CD4-positive, alpha-beta memory T cell (primary cell): ENCODE results near the gene FBXL16. TPM values are rescaled to one million over a fixed set of nuclear protein-coding genes. Genes with fewer than 3 reads are reported as not detected.

Experiments
- CTCF ChIA-PET: fragments of 350-600 bp; sonication (Branson Sonifier 250); formaldehyde crosslinking; loops from one replicate; lab custom pipeline; 2021; ENCODE audit warnings: inconsistent platforms; ENCODE audit not compliant: partially characterized antibody; lab: Charles Lee
- POLR2A ChIA-PET: fragments of 350-600 bp; sonication (Branson Sonifier 250); formaldehyde crosslinking; loops from one replicate; lab custom pipeline; 2021; ENCODE audit not compliant: partially characterized antibody; lab: Charles Lee
- DNase-seq, 5 donors: peaks; one replicate each; pipeline versions ENCODE4 v3.0.0 to v3.0.0-alpha.2; 2020 to 2022; ENCODE audit warnings: mixed read lengths in 1 of 5
- H3K27ac ChIP-seq: one replicate; pipeline ENCODE4 v1.7.0; 2013; ENCODE audit warnings: low read depth, low read length
- H3K27me3 ChIP-seq: 2 replicates; pipeline ENCODE4 v1.7.0; 2013; ENCODE audit warnings: mild to moderate bottlenecking, low read length, moderate library complexity; ENCODE audit not compliant: insufficient read depth
- H3K36me3 ChIP-seq: 2 replicates; pipeline ENCODE4 v1.7.0; 2013; ENCODE audit warnings: mild to moderate bottlenecking, low read length, moderate library complexity; ENCODE audit not compliant: insufficient read depth
- H3K4me1 ChIP-seq: 2 replicates; pipeline ENCODE4 v1.7.0; 2013; ENCODE audit warnings: mild to moderate bottlenecking, low read length, moderate library complexity; ENCODE audit not compliant: insufficient read depth
- H3K4me3 ChIP-seq, 2 donors: one replicate each; pipeline ENCODE4 v1.7.0; 2013; ENCODE audit warnings: low read length in 2 of 2, mild to moderate bottlenecking in 1 of 2
- H3K9me3 ChIP-seq, 2 donors: one replicate each; pipeline ENCODE4 v1.7.0; 2013; ENCODE audit warnings: low read length in 2 of 2, control low read depth in 1 of 2; ENCODE audit not compliant: control insufficient read depth in 1 of 2
- H3K27ac Mint-ChIP-seq, 7 donors: one replicate each; pipeline ENCODE4 v1.8.0; 2020 to 2021; ENCODE audit warnings: mixed read lengths in 7 of 7, mild to moderate bottlenecking in 6 of 7, inconsistent platforms in 3 of 7, moderate library complexity in 3 of 7
- H3K27me3 Mint-ChIP-seq, 2 donors: one replicate each; pipeline ENCODE4 v1.8.0; 2020 to 2021; ENCODE audit warnings: mixed read lengths in 2 of 2
- H3K36me3 Mint-ChIP-seq, 2 donors: one replicate each; pipeline ENCODE4 v1.8.0; 2020 to 2021; ENCODE audit warnings: mixed read lengths in 2 of 2, inconsistent platforms in 1 of 2, mild to moderate bottlenecking in 1 of 2
- H3K4me1 Mint-ChIP-seq, 4 donors: one replicate each; pipeline ENCODE4 v1.8.0; 2020 to 2021; ENCODE audit warnings: mixed read lengths in 4 of 4, mild to moderate bottlenecking in 1 of 4
- H3K4me3 Mint-ChIP-seq, 8 donors: one replicate each; pipeline ENCODE4 v1.8.0; 2020 to 2021; ENCODE audit warnings: mixed read lengths in 8 of 8, mild to moderate bottlenecking in 7 of 8, moderate library complexity in 6 of 8, inconsistent platforms in 3 of 8
- H3K9me3 Mint-ChIP-seq, 8 donors: one replicate each; pipeline ENCODE4 v1.8.0; 2020 to 2021; ENCODE audit warnings: mixed read lengths in 8 of 8, mild to moderate bottlenecking in 5 of 8, inconsistent platforms in 3 of 8, moderate library complexity in 1 of 8
- intact Hi-C: fragments of 100-400 bp; cut with micrococcal nuclease; formaldehyde crosslinking; loops from one replicate; pipeline ENCODE4 v1.15.1; 2023
- polyA plus RNA-seq, 2 donors: library from polyadenylated mRNA; unstranded; fragments of 300-500 nt; fragmentation: Illumina TruSeq; gene quantifications; one replicate each; pipeline ENCODE4 v1.2.3, GENCODE V29; 2021
- total RNA-seq, 2 experiments: library from RNA; stranded (reverse); gene quantifications; one replicate each; pipeline ENCODE4 v1.2.3, GENCODE V29; 2021

Gene FBXL16
- total and polyA plus RNA-seq, 4 experiments from 2014 or later, result 9.3 to 59.5 (median 48.5) TPM

DNA sequence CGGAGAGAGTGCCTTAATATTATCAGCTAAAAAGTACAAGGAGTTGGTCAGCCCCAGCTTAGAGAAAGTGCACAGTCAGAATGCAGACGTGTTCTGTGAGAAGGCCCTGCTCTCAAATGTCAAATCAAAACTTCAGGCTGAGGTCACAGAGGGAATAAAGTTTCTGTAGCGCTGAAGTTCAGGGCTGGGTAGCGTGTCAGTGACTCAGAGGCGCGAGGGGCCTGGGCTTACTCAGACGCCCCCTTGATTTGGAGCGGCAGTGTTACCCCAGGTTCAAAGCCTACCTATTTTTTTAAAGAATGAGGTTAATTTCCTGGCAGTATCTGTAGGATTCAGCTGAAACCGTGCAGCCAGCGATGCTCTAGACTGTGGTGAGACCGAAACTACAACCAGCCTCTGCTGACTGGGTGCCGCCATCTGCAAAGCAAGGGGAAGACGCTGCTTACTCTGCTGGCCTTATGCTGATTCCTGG, 30.4 kb upstream of the FBXL16 start:
- Mint-ChIP-seq H3K4me3 (no peak overlapping the region), H3K9me3 (no peaks in the 10 kb centered on the region), H3K27me3 (no peaks in the 10 kb centered on the region), H3K36me3 (peaks cover 3 to 21% of the 10 kb centered on the region in 2 donors), H3K27ac (peak overlapping the region in 1 of 7 donors; percentile 17), H3K4me1 (peaks cover 0 to 15% (median 1%) of the 10 kb centered on the region in 4 donors)
- no peak overlapping the region for H3K4me3 ChIP-seq
- H3K36me3 ChIP-seq, result peaks cover 38% of the 10 kb centered on the region
- ChIA-PET POLR2A (interaction anchor here (0.6 to 3.5 kb wide), 7 partner anchors 8 to 51 kb away, joined by 3 to 15 read pairs (median 5); partner anchors contain the start of genes CCDC78 and HAGHL), CTCF (interaction anchor here (1.1 to 2.1 kb wide), 4 partner anchors 16 to 26 kb away, joined by 3 to 14 read pairs (median 5); no protein-coding TSS in a partner anchor)
- peaks cover 10% of the 10 kb centered on the region for H3K4me1 ChIP-seq
- intact Hi-C loops, result no loop called here
- no peaks in the 10 kb centered on the region for H3K27me3 ChIP-seq
- H3K27ac ChIP-seq, result no peak overlapping the region
- H3K9me3 ChIP-seq, result no peaks in the 10 kb centered on the region
- DNase-seq, result no peak

DNA sequence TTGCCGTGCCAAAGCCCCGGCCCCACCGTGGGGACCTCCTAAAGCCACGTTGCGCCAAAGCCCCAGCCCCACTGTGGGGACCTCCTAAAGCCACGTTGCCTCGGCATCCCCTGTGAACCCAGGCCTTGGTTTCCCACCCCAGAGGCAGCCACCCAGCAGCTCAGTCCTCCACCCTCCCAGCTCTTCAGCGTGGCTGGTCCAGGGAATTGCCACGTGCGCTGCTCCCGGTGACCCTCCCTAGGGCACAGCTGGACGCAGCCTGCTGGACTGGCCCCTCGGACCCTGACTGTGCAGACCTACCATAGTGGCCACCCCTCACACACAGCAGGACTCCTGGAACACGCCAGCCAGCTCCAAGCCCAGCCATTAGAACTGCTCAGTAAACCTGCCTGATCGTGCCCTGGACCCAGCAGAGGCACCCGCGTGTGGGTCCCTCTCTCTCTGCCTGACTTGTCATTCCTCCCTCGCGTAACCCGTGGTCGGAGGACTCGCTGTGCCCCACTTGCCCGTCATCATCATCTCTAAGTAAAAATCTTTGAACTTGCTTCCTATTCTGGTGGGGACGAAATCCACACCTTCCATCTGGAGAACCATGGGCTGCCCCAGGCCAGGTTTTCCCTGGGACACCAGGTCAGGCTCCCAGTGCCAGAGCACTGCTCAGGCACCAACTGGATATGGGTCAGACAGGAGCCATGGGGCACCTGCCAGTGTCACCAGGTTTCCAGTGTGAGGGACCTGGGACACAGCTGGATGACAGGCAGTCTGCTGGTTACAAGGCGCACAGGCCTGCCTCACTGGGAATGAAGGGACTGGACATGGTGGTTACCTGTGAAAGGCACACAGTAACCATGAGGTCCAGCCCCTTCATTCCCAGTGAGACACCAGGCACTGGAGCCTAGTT, 29.6 kb upstream of the FBXL16 start:
- intact Hi-C loops, result no loop called here
- POLR2A ChIA-PET, result interaction anchor here (0.8 to 3.5 kb wide), 6 partner anchors 7 to 52 kb away, joined by 3 to 15 read pairs (median 4); partner anchors contain the start of genes CCDC78 and HAGHL
- H3K9me3 Mint-ChIP-seq, result no peaks in the 10 kb centered on the region

DNA sequence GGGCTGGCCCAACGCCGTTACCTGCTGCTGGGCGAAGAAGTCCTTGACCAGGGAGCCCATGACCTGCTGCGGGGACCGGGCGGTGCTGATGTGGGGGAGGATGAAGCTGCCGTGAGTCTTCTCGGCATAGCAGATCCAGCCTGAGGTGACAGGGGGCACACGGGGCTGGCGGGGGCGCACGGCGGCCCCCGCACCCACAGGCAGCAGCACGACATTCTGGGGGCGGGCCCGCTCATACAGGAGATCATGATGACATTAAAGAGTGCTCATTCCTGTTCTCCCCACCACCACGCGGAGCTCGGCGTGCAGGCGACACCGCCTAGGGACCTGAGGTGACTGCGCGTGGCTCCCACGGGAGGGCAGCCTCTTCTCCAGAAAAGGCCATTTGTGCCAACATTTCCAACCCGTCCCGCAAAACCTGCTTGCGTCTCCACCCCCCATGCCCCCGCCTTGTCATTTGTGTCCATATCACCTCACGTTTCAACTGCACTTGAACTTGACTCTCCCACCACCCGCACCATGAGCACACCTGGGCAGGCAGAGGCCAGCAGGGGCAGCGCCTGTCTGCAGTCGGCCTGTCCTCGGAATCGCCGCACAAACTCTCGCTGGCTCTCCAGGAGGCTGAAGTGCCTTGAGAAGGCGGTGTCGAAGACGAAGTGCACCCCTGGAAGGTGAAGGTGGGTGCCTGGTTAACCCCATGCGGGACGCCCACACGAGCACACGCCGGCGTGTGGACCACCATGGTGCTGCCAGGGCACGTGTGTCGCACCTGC, 28.8 kb upstream of the FBXL16 start:
- POLR2A ChIA-PET, result no interaction called here
- H3K27me3 Mint-ChIP-seq, result no peaks in the 10 kb centered on the region
- Histone ChIP-seq H3K27me3 (no peaks in the 10 kb centered on the region), H3K36me3 (peaks cover 38% of the 10 kb centered on the region), H3K4me1 (no peaks in the 10 kb centered on the region), H3K27ac (no peak overlapping the region), H3K9me3 (no peaks in the 10 kb centered on the region), H3K4me3 (no peak overlapping the region)
- peaks cover 3 to 21% of the 10 kb centered on the region in 2 donors for H3K36me3 Mint-ChIP-seq
- no peak overlapping the region for H3K27ac Mint-ChIP-seq
- no peak for DNase-seq
- peaks cover 0 to 7% (median 0%) of the 10 kb centered on the region in 4 donors for H3K4me1 Mint-ChIP-seq
- CTCF ChIA-PET, result interaction anchor here (2.0 kb wide), 1 partner anchor 10 kb away, joined by 5 read pairs; no protein-coding TSS in a partner anchor
- intact Hi-C loops, result no loop called here
- no peak overlapping the region for H3K4me3 Mint-ChIP-seq
- no peaks in the 10 kb centered on the region for H3K9me3 Mint-ChIP-seq

More for the DNA sequence above, 29.6 kb upstream of the FBXL16 start:
- CTCF ChIA-PET, result interaction anchor here (2.0 to 2.1 kb wide), 2 partner anchors 19 to 22 kb away, joined by 7 to 14 read pairs; no protein-coding TSS in a partner anchor
- Histone ChIP-seq H3K4me3 (no peak overlapping the region), H3K9me3 (no peaks in the 10 kb centered on the region), H3K4me1 (peaks cover 8% of the 10 kb centered on the region), H3K27ac (no peak overlapping the region), H3K36me3 (peaks cover 38% of the 10 kb centered on the region), H3K27me3 (no peaks in the 10 kb centered on the region)
- H3K4me3 Mint-ChIP-seq, result no peak overlapping the region
- peaks cover 3 to 21% of the 10 kb centered on the region in 2 donors for H3K36me3 Mint-ChIP-seq
- H3K27me3 Mint-ChIP-seq, result no peaks in the 10 kb centered on the region
- H3K27ac Mint-ChIP-seq, result peak overlapping the region in 1 of 7 donors; percentile 50
- no peak for DNase-seq
- H3K4me1 Mint-ChIP-seq, result peaks cover 0 to 15% (median 1%) of the 10 kb centered on the region in 4 donors

DNA sequence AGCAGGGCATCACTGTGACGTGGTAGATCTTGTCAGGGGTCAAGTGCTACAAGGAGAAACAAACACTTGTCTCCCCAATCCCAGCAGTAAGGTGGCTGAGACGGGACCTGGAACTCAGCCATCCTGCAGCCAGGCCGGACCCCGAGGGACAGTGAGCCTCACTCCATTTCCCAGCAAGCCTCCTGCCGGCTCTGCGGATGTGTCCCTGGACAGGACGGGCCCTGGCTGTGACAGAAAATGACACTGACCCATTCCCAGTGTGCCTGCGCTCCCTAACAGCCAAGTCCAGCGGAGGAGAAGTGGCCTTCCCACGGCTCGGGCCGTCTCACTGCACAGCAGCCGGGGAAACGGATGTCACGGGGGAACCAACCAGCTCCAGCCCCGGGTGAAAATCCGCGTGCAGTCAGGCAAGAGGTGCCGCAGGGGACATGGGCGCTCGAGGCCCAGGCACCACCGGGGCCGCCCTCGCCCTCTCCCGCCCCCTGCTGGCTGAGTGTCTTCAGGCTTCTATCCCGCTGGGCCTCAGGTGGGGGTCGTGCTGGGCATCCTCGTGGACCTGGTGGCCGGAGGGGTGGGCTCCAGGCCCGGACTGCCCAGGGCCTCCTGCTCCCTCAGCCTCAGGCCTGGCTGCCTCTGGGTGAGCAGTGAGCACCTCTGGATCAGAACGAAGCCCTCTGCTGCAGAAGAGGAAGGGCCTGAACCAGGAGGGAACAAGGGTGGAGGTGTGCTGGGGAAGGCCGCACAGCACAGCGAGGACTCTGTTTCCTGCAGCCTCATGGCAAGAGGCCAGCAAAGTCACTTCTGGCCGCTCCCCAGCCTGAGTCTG, 28.0 kb upstream of the FBXL16 start:
- no peak overlapping the region for H3K27ac ChIP-seq
- no peak overlapping the region for H3K4me3 ChIP-seq
- H3K36me3 ChIP-seq, result peaks cover 38% of the 10 kb centered on the region
- Mint-ChIP-seq H3K4me1 (peaks cover 0 to 4% (median 0%) of the 10 kb centered on the region in 4 donors), H3K4me3 (no peak overlapping the region), H3K27ac (no peak overlapping the region), H3K27me3 (no peaks in the 10 kb centered on the region), H3K9me3 (no peaks in the 10 kb centered on the region), H3K36me3 (peaks cover 3 to 21% of the 10 kb centered on the region in 2 donors)
- ChIA-PET CTCF (interaction anchor here (0.7 to 2.4 kb wide), 5 partner anchors 11 to 65 kb away, joined by 3 to 14 read pairs (median 4); partner anchors contain the start of genes ANTKMT and RHOT2), POLR2A (interaction anchor here (5.8 kb wide), 1 partner anchor 13 kb away, joined by 32 read pairs; the partner anchor contains the start of gene ANTKMT)
- no peaks in the 10 kb centered on the region for H3K4me1 ChIP-seq
- no peaks in the 10 kb centered on the region for H3K27me3 ChIP-seq
- intact Hi-C loops, result no loop called here
- no peak for DNase-seq
- H3K9me3 ChIP-seq, result no peaks in the 10 kb centered on the region

DNA sequence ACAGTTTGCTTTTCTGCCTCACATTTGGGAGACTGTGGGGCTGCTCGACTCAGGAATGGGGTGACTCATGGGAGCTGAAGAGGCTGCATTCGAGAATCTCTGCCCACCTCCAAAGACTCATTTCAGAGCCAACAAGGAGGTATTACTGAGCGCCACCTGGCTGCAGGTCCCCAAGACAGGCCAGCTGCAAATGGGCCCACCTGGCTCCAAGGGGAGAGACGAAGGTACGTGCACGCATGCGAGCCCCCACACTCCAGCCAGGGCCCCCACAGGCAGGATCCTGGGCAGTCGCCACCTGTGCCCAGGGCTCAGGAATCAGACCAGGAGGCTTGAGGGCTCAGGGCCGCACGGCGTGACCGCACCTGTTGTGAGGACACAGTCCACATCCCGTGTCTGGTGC, 27.3 kb upstream of the FBXL16 start:
- POLR2A ChIA-PET, result interaction anchor here (5.8 kb wide), 1 partner anchor 12 kb away, joined by 32 read pairs; the partner anchor contains the start of gene ANTKMT
- H3K27me3 ChIP-seq, result no peaks in the 10 kb centered on the region
- Mint-ChIP-seq H3K36me3 (peaks cover 3 to 19% of the 10 kb centered on the region in 2 donors), H3K4me3 (no peak overlapping the region), H3K9me3 (no peaks in the 10 kb centered on the region), H3K4me1 (peaks cover 0 to 4% (median 0%) of the 10 kb centered on the region in 4 donors), H3K27ac (no peak overlapping the region), H3K27me3 (no peaks in the 10 kb centered on the region)
- no peaks in the 10 kb centered on the region for H3K9me3 ChIP-seq
- intact Hi-C loops, result no loop called here
- H3K4me3 ChIP-seq, result no peak overlapping the region
- CTCF ChIA-PET, result interaction anchor here (0.7 to 2.4 kb wide), 6 partner anchors 11 to 65 kb away, joined by 3 to 14 read pairs (median 4); partner anchors contain the start of genes ANTKMT and RHOT2
- DNase-seq, result no peak
- no peak overlapping the region for H3K27ac ChIP-seq
- peaks cover 38% of the 10 kb centered on the region for H3K36me3 ChIP-seq
- H3K4me1 ChIP-seq, result no peaks in the 10 kb centered on the region

DNA sequence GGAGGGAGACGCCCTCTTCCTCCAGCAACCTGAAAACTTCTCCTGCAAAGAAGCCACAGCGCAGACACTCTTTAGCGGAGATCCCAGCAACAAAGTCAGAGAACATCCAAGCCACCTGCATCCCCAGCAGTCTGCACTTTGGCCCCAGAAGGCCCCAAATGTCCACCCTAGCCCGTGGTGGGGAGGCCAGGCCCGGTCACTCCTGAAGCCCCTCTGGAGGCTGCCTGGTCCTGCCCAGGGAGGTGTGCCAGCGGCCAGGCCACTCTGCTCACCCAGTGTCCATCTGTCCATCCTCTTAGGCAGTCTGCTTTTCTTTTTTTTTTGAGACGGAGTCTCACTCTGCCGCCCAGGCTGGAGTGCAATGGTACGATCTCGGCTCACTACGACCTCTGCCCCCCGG, 26.7 kb upstream of the FBXL16 start:
- H3K27ac Mint-ChIP-seq, result no peak overlapping the region
- CTCF ChIA-PET, result interaction anchor here (1.3 to 2.4 kb wide), 5 partner anchors 10 to 64 kb away, joined by 3 to 14 read pairs (median 4); partner anchors contain the start of genes ANTKMT and RHOT2
- no peak overlapping the region for H3K4me3 Mint-ChIP-seq

More for the DNA sequence above, 26.7 kb upstream of the FBXL16 start:
- no peak overlapping the region for H3K27ac ChIP-seq
- H3K27me3 ChIP-seq, result no peaks in the 10 kb centered on the region
- peaks cover 37% of the 10 kb centered on the region for H3K36me3 ChIP-seq
- no peaks in the 10 kb centered on the region for H3K27me3 Mint-ChIP-seq
- no peak for DNase-seq
- H3K4me1 Mint-ChIP-seq, result peaks cover 0 to 4% (median 0%) of the 10 kb centered on the region in 4 donors
- H3K9me3 Mint-ChIP-seq, result no peaks in the 10 kb centered on the region
- no peak overlapping the region for H3K4me3 ChIP-seq
- H3K4me1 ChIP-seq, result peaks cover 4% of the 10 kb centered on the region
- intact Hi-C loops, result no loop called here
- POLR2A ChIA-PET, result interaction anchor here (5.8 kb wide), 1 partner anchor 12 kb away, joined by 32 read pairs; the partner anchor contains the start of gene ANTKMT
- H3K36me3 Mint-ChIP-seq, result peaks cover under 1 to 15% of the 10 kb centered on the region in 2 donors
- no peaks in the 10 kb centered on the region for H3K9me3 ChIP-seq
